SH-SY5Y (cell line): ENCODE measurements around the gene PGLYRP1.

ENCODE experiments used
- GATA2 ChIP-seq: IDR thresholded peaks from 2 replicates; pipeline ENCODE4 v1.6.1; 2011; ENCODE audit warnings: mild to moderate bottlenecking, low read depth, low read length
- GATA3 ChIP-seq: IDR thresholded peaks from 2 replicates; pipeline ENCODE4 v1.6.1; 2011; ENCODE audit warnings: low read depth, mild to moderate bottlenecking, low read length, moderate library complexity

The PGLYRP1 gene

DNA sequence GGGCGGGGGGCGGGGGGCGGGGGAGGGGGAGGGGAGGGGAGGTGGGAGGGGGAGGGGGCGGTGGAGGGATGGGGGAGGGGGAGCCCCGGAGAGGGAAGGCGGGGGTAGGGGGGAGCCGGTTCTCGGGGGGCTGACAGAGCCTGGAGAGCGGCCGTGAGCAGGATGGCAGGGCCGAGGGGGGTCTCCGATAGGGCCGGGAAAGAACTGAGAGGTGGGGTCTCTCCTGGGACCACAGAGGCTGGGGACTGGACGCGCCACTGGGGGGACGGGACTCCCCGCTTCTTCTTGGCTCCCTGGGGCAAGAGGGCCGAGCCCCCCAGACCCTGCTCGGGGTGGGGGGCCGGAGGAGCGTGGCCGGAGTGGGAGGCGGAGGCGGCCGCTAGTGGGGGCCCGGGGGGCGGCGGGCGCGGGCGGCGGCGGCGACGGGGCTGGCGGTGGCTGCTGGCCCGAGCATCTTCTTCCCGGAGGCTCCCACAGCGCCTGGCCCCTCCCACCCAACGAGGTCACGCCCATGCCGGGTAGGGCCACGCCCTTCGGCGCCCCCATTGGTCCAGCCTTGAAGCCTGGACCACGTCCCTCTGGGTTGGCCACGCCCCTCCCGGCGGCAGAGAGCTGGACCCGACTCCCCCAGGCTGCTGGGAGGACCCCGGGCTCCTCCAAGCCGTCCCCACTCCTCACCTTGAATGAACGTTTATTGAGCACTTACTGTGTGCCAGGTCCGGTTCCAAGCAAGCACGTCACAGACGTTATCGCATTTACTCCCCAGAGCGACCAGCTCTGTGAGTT, 49.1 kb downstream of the PGLYRP1 start, which contains the start of gene NOVA2:
TSS of gene NOVA2 (minus strand) at position 313 of the 786 bp plus-strand sequence. CDS start 514 bp downstream, outside the sequence.
- no peak for TF ChIP-seq GATA2
- TF ChIP-seq GATA3: no peak

DNA sequence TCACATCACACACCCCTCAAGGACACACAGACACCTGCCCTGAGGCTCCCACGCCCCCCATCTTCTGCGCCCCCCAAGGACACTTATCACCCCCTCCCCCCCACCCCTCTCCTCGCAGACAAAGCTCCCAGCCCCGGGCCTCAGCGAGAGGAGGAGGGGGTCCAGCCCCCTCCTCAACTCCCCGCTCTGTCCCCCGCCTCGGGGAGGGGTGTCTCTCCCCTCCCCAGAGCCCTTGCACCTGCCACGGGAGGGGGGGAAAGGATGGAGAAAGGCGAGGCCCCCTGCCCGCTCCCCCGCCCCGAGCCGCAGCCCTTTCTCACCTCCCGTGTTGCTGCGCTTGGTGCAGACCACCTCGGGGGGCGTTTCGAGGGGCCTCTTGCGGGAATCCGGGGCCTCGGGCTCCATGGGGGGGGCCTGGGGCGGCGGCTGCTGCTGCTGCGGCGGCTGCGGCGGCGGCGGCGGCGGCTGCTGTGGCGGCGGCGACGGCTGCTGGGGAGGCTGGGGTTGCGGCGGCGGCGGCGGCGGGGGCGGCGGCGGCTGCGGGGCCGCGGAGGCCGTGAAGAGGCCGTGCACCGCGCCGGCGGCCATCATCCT, 49.8 kb downstream of the PGLYRP1 start:
- no peak for TF ChIP-seq GATA2
- TF ChIP-seq GATA3: no peak

DNA sequence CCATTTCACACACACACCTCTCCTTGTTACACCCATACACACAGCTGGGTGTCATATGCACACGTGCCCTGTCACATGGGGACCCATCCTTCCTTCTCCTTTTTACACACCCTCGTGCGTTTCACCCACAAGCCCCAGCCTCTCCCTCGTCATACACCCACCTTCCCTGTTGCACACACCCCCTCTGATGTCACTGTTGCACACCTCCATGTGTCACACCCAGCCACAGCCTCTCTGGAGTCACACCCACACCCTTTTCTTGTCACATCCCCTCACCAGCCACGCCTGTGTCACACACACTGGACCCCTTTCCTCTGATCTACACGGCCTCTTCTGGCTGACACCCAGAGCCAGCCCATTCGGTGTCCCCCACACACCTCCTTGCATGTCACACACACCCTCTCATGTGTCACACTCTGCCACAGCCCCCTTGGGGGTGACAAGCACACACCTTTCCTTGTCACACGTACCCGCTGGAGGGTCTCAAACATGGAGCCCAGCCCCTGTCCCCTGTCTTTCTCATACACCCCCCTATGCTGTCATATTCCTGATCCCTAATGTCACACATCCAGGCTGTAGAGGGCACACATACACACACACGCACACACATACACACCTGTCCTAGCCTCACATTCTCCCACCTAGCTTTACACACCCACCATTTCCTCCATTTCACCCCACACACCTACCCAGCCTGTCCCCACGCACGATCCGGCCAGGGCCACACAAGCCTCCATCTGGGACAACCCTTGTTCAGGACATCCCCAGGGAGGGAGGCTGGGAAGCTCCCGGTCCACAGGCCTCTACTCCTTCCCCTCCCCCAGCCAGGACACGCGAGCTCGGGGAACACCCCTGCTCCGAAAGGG, 50.5 kb downstream of the PGLYRP1 start:
- no peak for TF ChIP-seq GATA2
- TF ChIP-seq GATA3: no peak

DNA sequence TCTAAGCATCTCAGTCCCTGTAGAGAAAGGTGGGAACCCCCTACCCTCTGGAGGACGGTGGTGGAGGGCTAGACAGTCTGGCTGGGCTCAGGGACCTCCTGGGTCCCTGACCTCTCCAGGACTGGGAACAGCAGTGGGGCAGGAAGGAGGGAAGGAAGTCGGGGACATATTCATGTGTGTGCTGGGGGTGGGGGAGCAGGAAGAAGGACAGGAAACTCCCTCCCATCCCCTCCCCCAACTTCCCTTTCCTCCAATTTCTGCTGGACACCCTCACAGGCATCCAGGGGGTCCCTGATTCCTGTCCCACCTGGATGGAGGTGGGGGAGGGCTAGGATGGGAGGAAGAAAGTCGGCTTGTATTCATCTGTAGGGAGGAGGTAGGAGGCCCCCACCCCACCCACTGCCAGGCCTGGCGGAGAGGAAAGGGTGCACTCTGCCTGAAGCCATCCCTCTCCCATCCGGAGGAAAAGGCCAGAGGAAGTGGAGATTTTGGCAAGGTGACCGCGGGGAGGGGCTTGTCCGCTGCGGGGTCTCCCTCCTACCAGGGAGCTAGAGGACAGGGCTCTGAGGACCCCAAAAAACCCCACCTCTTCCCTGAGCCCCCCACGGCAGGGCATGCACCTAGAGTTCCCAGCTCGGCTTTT, 51.5 kb downstream of the PGLYRP1 start:
- TF ChIP-seq GATA3 (no peak), GATA2 (no peak)

DNA sequence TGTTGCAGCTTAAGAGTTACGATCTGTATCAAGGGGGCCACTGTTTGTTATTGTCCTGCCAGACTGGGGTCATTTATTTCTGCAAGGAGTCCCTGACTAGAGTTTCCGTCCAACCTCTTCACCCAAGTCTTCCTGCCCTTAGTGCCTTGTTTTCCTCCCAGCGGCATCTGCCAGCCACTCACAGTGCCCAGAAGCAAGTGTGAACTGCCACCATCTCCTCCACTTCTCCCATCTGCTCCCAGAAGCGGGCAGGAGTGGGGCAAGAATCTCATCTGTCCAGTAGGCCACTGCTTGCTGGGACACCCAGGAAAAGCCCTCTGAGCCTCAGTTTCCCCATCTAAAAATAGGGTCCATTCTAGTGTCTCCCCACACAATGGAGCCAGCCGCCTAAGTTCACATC, 53.2 kb downstream of the PGLYRP1 start:
- TF ChIP-seq GATA3: no peak
- TF ChIP-seq GATA2: no peak
